Measurements from ENCODE around the gene FOSB.

DNA sequence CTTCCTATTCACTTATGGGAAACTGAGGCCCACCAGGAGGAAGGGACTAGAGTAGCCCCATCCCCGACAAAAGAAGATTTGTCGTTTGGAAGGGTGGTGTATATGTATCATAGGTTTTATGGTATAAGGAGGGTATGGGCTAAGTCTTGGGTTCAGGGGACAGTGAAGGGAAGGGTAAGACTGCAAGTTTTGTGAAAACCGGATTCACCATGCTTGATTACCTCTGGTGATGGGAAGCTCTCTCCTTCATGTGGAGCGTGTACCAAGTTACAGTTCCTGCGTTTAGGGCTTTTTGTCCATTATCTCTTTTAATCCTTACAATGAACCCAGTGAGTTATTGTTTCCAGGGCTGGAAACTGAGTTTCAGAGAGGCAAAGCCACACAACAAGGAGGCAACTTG, 43.3 kb downstream of the FOSB start:
- TF ChIP-seq EP300 (IDR thresholded peaks at IDR 0.05) (no peak), CTCF (IDR thresholded peaks at IDR 0.05) (no peak), POLR2A (IDR thresholded peaks at IDR 0.05) (no peak), POLR2AphosphoS5 (IDR thresholded peaks at IDR 0.05) (no peak)

Measured in gastroesophageal sphincter (tissue), 3 donors.